BLaER1 treated with 17β-estradiol and CSF1 and Interleukin-3, amounts not matched to agents 10 nM and 100 nM (cell line): Measurements from ENCODE around the gene SERAC1.
"Not testable (repeated sequence)": the region's sequence is repeated elsewhere in the genome, so short reads cannot be mapped to it uniquely, and the experiment has no call there.

ENCODE experiments used
- H3K27ac ChIP-seq, 11 experiments: shearing (Covaris generic); formaldehyde crosslinking; 2 replicates each; pipeline ENCODE4 v1.8.1; 2022
- H3K27me3 ChIP-seq, 11 experiments: shearing (Covaris generic); formaldehyde crosslinking; 2 replicates each; pipeline ENCODE4 v1.8.1; 2022
- H3K36me3 ChIP-seq, 11 experiments: shearing (Covaris generic); formaldehyde crosslinking; 2 replicates each; pipeline ENCODE4 v1.8.1; 2022
- H3K4me1 ChIP-seq, 10 experiments: shearing (Covaris generic); formaldehyde crosslinking; 2 replicates each; pipeline ENCODE4 v1.8.1; 2022
- H3K4me2 ChIP-seq, 11 experiments: shearing (Covaris generic); formaldehyde crosslinking; 2 replicates each; pipeline ENCODE4 v1.8.1; 2022
- H3K4me3 ChIP-seq, 10 experiments: shearing (Covaris generic); formaldehyde crosslinking; 2 replicates each; pipeline ENCODE4 v1.8.1; 2022
- H3K9ac ChIP-seq, 11 experiments: shearing (Covaris generic); formaldehyde crosslinking; 2 replicates each; pipeline ENCODE4 v1.8.1; 2022
- H3K9me3 ChIP-seq, 11 experiments: shearing (Covaris generic); formaldehyde crosslinking; replicated peaks in 1 of 11; 2 replicates each; pipeline ENCODE4 v1.8.1; 2022
- H4K20me1 ChIP-seq, 11 experiments: shearing (Covaris generic); formaldehyde crosslinking; 2 replicates each; pipeline ENCODE4 v1.8.1; 2022
- Cebpa-rat ChIP-seq, 11 experiments: shearing (Covaris generic); IDR thresholded peaks; 2 replicates each; pipeline ENCODE4 v1.8.1; 2022

The SERAC1 gene

DNA sequence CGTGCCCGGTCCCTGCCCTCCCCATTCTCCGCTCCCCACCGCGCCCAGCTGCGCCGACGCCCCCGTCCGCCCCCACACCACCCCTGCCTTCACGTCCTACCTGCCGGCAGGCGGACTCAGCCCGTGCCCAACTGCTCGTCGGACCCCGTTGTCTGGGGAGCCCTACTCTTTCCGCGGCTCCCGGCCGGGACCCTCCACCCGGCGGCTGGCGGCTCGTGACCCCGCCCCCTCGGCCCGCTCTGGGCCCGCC lies at the start of gene SERAC1:
Gene SERAC1, minus strand, starts transcription at position 223 of the 250 bp plus-strand sequence. CDS start 9,899 bp downstream, outside the sequence.
- H3K9ac ChIP-seq: peak within 1 kb of the TSS; percentile 88 to 96 (median 91)
- H3K36me3 ChIP-seq: peaks cover 0 to 20% (median 7%) of the 10 kb centered on the region in 11 experiments; a peak in 9 of 22 replicates
- no peak for TF ChIP-seq Cebpa-rat (IDR thresholded peaks at IDR 0.05)
- peaks cover 0 to 12% (median 9%) of the 10 kb centered on the region in 11 experiments; a peak in 16 of 22 replicates for H3K27me3 ChIP-seq
- peak within 1 kb of the TSS; percentile 87 to 96 (median 90) for H3K27ac ChIP-seq
- H3K4me2 ChIP-seq: peak within 1 kb of the TSS; percentile 81 to 97 (median 92)
- H3K4me1 ChIP-seq: peaks cover 10 to 16% (median 13%) of the 10 kb centered on the region in 10 experiments
- H3K9me3 ChIP-seq: no peaks in the 10 kb centered on the region
- peaks cover 0 to 19% (median 0%) of the 10 kb centered on the region in 11 experiments; a peak in 3 of 22 replicates for H4K20me1 ChIP-seq
- H3K4me3 ChIP-seq: peak within 1 kb of the TSS; percentile 72 to 89 (median 80)

DNA sequence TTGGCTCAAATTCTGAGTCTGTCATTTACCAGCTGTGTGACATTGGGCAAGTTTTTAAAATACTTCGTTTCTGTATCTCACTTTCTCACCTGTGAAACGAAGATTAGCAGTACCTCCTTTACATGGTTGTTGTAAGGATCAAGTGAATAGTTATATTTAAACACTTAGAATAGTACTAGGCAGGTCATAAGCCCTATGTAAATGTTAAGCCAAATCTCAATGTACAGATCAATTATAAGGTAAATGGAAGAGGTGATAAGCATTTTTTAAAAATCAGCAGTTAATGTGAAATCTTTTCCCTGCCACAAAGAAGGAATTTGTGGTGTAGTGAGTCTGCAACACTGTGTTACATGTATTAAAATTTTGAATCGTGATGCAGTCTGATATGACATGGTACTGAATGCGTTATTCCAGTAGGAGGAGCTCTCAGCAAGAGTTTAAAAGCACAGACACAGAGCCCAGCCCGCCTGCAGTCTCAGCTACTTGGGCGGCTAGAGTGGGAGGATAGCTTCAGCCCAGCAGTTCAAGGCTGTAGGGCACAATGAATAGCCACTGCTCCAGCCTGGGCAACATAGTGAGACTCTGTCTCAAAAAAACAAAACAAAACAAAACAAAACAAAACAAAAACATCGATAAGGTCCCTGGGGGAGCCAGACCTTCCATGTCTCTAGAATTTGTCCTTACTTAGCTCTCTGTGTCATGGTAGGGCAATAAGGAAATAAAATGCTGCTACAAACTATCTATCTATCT lies 46.0 kb upstream of the SERAC1 start:
- H3K4me1 ChIP-seq: peaks cover 0 to 17% (median under 1%) of the 10 kb centered on the region in 10 experiments; a peak in 10 of 20 replicates
- H4K20me1 ChIP-seq: no peaks in the 10 kb centered on the region
- peaks cover 0 to 8% (median 0%) of the 10 kb centered on the region in 11 experiments; a peak in 2 of 22 replicates for H3K9me3 ChIP-seq
- H3K27ac ChIP-seq: no peak overlapping the region
- no peak overlapping the region for H3K4me3 ChIP-seq
- no peaks in the 10 kb centered on the region for H3K27me3 ChIP-seq
- no peak overlapping the region for H3K9ac ChIP-seq
- no peak overlapping the region for H3K4me2 ChIP-seq
- no peaks in the 10 kb centered on the region for H3K36me3 ChIP-seq
- no peak for TF ChIP-seq Cebpa-rat (IDR thresholded peaks at IDR 0.05)

DNA sequence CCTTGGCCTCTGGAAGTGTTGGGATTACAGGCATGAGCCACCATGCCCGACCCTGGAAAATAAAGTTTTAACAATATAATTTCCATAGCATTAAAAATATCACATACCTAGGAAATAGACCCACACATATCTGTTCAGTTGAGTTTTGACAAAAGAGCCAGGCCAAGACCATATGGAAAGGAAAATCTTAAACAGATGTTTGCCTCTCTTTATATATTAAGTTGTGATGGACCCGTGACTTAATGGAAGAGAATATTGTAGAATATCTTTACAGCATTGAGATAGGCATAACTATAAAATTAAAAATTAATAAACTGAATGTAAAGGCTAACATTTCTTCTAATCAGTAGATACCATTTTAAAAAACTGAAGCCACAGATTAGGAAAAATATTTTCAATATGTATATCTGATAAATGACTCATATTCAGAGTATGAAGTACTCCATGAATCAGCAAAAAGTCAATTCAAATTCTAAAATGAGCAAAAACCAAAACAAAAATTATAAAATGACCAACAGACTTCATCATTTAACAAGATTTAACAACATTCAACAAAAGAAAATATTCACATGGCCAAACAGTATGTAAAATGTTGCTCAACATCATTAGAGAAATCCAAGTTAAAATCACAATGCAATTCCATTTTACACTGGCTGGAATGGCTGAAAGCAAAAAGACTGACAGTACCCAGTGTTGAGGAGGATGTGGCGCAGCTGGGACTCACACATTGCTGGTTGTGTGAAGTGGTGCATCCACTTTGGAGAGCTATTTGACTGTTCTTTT lies 43.4 kb upstream of the SERAC1 start:
- no peak overlapping the region for H3K9ac ChIP-seq
- no peak overlapping the region for H3K27ac ChIP-seq
- H3K4me3 ChIP-seq: no peak overlapping the region
- no peaks in the 10 kb centered on the region for H3K9me3 ChIP-seq
- TF ChIP-seq Cebpa-rat (IDR thresholded peaks at IDR 0.05): no peak
- H3K27me3 ChIP-seq: no peaks in the 10 kb centered on the region
- no peak overlapping the region for H3K4me2 ChIP-seq
- peaks cover 0 to 9% (median 0%) of the 10 kb centered on the region in 10 experiments; a peak in 6 of 20 replicates for H3K4me1 ChIP-seq
- no peaks in the 10 kb centered on the region for H4K20me1 ChIP-seq
- H3K36me3 ChIP-seq: no peaks in the 10 kb centered on the region

DNA sequence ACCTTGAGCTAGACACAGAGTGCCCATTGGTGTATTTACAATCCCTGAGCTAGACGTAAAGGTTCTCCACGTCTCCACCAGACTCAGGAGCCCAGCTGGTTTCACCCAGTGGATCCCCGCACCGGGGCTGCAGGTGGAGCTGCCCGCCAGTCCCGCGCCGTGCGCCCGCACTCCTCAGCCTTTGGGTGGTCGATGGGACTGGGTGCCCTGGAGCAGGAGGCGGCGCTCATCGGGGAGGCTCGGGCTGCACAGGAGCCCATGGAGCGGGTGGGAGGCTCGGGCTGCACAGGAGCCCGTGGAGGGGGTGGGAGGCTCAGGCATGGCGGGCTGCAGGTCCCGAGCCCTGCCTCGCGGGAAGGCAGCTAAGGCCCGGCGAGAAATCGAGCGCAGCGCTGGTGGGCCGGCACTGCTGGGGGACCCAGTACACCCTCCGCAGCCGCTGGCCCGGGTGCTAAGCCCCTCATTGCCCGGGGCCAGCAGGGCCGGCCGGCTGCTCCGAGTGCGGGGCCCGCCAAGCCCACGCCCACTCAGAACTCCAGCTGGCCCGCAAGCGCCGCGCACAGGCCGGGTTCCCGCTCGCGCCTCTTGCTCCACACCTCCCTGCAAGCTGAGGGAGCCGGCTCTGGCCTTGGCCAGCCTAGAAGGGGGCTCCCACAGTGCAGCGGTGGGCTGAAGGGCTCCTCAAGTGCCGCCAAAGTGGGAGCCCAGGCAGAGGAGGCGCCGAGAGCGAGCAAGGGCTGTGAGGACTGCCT lies 41.7 kb upstream of the SERAC1 start:
- not testable (repeated sequence) for H3K4me2 ChIP-seq, H3K27me3 ChIP-seq, H3K4me1 ChIP-seq, H3K36me3 ChIP-seq, H3K27ac ChIP-seq, H3K4me3 ChIP-seq, H3K9ac ChIP-seq, H4K20me1 ChIP-seq, H3K9me3 ChIP-seq

DNA sequence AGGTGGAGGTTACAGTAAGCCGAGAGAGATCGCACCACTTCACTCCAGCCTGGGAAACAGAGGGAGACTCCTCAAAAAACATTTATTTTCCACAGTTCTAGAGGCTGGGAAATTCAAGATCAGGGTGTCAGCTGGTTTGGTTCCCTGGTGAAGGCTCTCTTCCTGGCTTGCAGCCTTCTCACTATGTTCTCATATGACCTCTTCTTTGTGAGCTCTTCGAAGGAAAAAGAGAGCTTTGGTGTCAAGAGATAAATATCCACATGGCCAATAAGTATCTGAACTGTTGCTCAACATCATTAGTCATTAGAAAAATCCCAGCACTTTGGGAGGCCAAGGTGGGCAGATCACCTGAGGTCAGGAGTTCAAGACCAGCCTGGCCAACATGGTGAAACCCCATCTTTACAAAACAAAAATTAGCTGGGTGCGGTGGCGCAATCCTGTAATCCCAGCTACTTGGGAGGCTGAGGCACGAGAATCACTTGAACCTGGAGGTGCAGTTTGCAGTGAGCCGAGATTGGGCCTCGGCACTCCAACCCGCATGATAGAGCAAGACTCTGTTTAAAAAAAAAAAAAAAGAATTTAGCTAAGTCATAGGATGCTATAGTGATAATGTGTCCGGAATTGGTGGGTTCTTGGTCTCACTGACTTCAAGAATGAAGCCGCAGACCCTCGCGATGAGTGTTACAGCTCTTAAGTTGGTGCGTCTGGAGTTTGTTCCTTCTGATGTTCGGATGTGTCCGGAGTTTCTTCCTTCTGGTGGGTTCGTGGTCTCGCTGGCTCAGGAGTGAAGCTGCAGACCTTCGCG lies 40.4 kb upstream of the SERAC1 start:
- not testable (repeated sequence) for H3K4me3 ChIP-seq, H4K20me1 ChIP-seq, H3K4me2 ChIP-seq, H3K36me3 ChIP-seq, H3K27me3 ChIP-seq, H3K9ac ChIP-seq, H3K27ac ChIP-seq, H3K4me1 ChIP-seq, H3K9me3 ChIP-seq
- peak in 1 of 11 experiments; percentile 37; a peak in 1 of 22 replicates for TF ChIP-seq Cebpa-rat (IDR thresholded peaks at IDR 0.05)

DNA sequence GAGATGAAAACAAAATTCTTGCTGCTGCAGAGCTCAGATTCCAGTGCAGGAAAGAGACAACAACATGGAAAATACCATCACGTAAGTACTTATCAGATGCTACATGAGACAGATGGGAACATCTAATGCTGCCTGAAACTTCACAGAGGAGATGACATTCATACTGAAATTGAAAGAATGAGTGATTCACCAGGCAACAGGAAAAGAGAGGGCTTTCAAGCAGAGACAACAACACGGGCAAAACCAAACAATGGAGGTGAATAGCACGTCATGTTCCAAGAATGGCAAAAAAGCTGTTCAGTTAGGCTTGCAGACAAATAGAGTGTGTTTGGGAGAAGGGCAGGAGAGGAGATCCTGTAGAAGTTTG lies 39.3 kb upstream of the SERAC1 start:
- H3K4me1 ChIP-seq: peaks cover 0 to 9% (median 0%) of the 10 kb centered on the region in 10 experiments; a peak in 6 of 20 replicates
- TF ChIP-seq Cebpa-rat (IDR thresholded peaks at IDR 0.05): no peak
- H3K9ac ChIP-seq: 0 out of 22 replicates have a peak overlapping the region, but pooled peaks of 1 of the 11 experiments have one; percentile 20
- H4K20me1 ChIP-seq: no peaks in the 10 kb centered on the region
- H3K27me3 ChIP-seq: no peaks in the 10 kb centered on the region
- no peaks in the 10 kb centered on the region for H3K9me3 ChIP-seq
- H3K36me3 ChIP-seq: no peaks in the 10 kb centered on the region
- no peak overlapping the region for H3K27ac ChIP-seq
- no peak overlapping the region for H3K4me3 ChIP-seq
- peak overlapping the region in 3 of 11 experiments; percentile 15 to 41 (median 25); a peak in 6 of 22 replicates for H3K4me2 ChIP-seq

DNA sequence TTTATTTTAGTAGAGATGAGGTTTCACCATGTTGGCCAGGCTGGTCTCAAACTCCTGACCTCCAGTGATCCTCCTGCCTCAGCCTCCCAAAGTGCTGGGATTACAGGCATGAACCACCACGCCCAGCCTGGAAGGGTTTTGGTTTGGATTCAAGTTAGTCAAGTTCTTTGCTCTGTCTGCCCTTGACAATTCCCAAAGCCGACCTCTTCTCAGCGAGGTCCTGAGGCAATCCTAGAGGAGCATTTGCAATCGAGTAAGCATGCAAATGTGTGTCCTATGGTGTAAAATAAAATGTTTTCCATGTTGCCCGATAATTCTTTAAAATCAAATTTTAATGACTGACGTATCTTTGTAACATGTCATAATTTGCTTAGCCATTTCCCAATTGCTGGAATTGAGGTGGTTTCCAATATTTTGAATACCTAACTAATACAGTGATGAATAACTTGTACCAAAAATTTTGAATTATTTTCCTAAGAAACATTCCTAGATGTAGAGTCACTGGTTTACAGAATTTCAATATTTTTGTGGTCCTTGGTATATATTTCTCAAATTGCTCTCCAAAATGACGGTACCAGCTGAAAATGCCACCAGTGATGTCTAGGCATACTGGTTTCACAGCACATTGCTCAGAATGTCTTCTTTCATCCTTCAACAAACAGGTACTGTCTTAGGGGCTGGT lies 38.8 kb upstream of the SERAC1 start:
- Histone ChIP-seq H3K36me3 (no peaks in the 10 kb centered on the region), H4K20me1 (no peaks in the 10 kb centered on the region), H3K9ac (no peak overlapping the region), H3K4me3 (no peak overlapping the region), H3K4me1 (peaks cover 0 to 9% (median 0%) of the 10 kb centered on the region in 10 experiments; a peak in 6 of 20 replicates), H3K27me3 (no peaks in the 10 kb centered on the region), H3K4me2 (peak overlapping the region in 3 of 11 experiments; percentile 15 to 41 (median 25); a peak in 5 of 22 replicates), H3K27ac (no peak overlapping the region), H3K9me3 (no peaks in the 10 kb centered on the region)
- TF ChIP-seq Cebpa-rat (IDR thresholded peaks at IDR 0.05): no peak
